HG02642 (cell line): ENCODE data around the gene UGT8.
"Not testable (repeated sequence)": the region's sequence is repeated elsewhere in the genome, so short reads cannot be mapped to it uniquely, and the experiment has no call there.

Experiments used
- ATAC-seq: cut with Tn5 transposase; IDR thresholded peaks from one replicate; pipeline ENCODE4 v1.9.1; 2021; ENCODE audit warnings: mild to moderate bottlenecking; ENCODE audit not compliant: unreplicated experiment, poor library complexity

The UGT8 gene

DNA sequence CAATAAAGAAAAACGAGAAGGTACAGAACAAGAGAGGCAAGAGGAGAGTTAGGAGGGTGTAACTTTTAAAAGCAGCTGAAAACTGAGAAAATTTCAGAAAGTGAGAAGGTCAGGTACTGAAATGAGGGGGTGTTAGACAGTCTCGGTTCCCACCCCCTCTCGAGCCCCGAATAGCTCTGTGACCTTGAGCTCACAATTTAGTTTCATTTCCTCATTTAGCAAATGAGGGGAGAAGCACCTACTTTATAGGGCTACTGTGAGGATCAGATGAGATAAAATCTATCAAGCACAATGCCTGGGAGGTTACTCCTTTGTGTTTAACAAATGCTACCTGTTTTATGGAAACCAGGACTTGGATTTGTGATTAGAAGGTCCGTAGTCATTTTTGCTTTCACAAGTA is 4.9 kb downstream of the UGT8 start:
- ATAC-seq: peak; percentile 91

DNA sequence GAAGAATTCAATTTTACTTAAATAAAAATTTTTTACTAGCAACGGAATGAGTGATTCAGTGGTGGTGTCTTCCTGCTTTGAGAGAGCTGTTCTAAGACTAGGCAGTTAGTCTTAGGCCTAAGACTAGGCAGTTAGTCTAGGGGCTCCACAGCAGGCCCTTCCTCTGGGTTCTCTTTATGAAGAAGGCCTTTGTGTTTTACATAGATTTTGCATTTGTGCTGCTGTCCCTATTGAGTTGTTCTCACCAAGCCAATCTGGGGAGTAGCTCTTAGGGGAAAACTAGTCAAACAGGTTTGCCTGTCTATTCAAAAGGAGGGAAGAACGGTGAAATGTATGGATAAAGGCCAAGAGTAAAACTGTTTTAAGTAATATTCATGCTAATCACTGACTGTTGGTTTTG is 7.6 kb downstream of the UGT8 start:
- ATAC-seq: no peak

DNA sequence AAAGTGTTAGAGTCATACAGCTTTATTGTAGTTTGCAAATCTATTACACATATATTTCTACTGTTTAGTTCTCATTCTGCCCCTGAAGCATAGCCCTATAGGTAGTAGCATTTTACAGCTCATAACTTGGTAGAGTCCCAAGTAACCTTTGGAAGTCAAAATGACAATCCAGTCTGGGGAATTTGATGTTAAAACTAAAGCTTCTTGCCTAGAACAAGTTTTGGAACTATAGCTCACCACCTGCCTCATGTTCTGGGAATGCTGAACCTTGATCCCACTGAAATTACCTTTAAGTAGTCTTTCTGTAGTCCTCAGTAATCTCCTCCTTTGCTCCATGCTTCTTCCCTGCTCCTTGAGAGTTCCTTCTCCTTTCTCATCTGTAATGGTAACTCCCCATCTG is 8.4 kb downstream of the UGT8 start:
- ATAC-seq: no peak

DNA sequence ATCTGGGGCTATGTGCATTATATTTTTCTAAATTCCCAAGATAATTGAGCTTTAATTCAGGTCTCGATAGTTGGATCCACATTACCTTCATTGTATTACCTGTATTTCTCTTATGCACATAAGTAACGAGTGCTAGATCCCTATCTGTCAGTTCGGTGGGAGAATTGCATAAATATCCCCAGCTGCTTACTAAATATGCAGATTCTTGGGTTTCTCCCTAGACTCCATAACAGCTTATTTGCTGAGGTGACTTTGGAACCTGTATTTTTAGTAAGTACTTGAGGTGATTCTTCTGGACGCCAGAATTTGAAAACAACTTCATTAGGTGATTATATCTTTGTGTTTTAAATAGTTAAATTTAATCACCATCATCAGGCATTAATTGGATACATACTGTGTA is 15.0 kb downstream of the UGT8 start:
- no peak for ATAC-seq

DNA sequence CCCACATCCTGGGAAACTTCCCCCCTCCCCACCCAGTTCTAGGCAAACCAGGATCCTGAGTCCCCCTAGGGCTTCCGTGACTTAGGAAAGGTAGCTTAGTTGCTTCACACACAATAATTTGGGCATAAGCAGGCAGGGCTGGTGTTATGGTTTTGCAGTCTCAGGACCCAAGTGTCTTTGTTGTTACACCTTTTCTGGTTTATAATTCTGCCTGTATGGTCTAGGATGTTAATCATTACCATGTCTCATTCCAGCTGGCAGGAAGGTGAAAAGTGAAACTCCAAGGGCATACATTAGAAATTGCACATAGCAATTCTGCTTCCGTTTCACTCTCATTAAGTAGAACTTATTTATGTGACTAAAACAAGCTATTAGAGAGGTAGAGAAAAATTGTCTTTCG is 16.8 kb downstream of the UGT8 start:
- peak; percentile 51 for ATAC-seq

DNA sequence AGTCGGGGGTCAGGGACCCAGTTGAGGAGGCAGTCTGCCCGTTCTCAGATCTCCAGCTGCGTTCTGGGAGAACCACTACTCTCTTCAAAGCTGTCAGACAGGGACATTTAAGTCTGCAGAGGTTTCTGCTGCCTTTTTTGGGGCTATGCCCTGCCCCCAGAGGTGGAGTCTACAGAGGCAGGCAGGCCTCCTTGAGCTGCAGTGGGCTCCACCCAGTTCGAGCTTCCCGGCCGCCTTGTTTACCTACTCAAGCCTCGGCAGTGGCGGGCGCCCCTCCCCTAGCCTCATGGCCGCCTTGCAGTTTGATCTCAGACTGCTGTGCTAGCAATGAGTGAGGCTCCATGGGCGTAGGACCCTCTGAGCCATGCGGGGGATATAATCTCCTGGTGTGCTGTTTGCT is 17.4 kb downstream of the UGT8 start:
- ATAC-seq: not testable (repeated sequence)

DNA sequence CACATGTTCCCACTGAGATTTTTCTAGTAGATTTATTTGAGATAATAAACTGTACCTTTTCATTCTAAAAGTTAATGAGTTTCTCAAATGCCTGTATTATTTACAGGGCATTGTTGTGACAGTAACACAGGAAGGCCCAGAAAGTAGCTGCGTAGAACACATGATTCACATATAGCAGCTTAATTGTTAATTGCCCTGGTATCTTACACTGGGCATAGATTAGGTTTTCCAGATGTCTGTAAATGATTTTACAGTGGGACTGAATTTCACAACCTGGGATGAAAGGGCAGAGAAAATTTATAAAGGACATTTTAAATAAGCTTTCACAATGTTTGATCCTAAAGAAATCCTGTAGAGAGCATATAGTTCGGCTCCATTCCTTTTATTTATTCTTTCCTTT is 27.6 kb downstream of the UGT8 start:
- ATAC-seq: no peak

DNA sequence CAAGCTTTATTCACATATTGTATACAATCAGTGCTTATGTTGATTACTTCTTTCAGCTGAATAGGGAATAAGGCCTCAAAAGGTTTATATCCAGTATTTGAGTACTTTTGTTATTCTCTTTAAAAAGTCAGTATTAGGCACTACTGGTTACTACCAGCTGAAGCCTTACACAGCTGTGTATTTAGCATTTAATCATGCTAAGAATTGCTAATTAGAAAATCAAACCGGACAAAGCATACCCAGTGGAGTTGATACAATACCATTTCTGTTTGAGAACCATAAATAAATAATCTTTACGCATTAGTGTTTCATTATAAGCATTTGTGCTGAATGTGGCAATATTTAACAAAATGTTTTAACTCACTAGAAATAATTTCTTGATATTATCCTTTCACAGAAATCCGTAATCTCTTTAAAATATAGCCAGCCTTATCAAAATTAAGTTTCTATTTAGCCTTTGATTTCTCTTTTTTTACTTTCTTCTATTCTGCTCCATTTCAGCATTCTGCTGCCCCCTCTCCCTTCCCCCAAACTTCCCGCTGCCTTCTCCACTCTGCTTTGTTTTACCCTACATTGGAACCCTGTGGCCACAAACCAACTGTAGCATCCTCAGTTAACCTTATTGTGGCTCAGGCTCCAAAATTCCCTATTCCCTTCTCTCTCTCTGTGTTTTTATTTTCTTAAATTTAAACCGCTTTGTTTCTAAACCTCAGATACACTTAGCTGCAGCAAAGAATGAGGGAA is 37.8 kb downstream of the UGT8 start:
- ATAC-seq: no peak

DNA sequence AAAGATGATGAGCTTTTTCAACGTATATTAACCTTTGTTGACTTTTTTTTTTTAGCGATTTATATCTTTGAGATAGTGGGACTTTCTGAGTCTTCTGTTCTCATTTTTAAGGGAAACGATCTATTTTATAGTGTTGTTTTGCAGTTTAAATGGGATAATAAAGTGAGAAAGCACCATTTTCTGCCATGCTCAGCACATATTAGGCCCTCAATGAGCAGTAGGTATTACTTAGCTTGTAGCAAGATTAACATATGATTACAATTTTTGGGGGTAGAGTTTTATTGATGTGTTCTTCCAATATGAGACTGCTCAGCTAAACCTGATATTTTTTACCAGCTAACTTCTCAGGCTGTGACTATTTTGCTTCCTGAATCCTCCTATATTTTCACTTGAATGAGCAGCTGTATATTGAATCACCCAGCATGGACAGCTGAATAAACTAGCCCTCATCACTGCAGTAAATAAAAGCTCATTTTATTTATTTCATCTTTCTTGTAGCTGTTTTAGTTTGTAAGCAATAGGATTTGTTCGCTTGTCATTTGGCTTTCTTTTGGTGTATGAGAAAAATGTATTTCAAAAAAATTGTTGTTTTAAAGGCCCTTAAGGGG is 43.7 kb downstream of the UGT8 start:
- ATAC-seq: no peak

DNA sequence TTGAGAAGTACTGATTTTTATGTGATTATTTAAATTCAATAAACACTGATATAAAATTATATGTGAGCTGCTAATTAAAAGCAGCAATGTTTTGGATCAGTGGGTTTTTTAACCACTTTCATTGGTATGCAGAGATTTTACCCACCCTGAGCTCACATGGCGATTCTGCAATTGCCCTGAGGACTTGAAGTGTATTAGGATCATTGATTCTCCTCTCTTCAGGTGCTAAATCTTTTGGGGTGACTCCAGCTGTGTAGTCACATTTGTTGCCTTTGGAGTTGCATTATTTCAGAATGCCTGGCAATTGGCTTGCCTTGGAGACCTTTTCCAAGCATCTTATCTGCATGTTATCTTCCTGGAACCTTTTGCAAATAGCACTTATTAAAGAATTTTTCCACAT is 51.3 kb downstream of the UGT8 start:
- ATAC-seq: no peak

DNA sequence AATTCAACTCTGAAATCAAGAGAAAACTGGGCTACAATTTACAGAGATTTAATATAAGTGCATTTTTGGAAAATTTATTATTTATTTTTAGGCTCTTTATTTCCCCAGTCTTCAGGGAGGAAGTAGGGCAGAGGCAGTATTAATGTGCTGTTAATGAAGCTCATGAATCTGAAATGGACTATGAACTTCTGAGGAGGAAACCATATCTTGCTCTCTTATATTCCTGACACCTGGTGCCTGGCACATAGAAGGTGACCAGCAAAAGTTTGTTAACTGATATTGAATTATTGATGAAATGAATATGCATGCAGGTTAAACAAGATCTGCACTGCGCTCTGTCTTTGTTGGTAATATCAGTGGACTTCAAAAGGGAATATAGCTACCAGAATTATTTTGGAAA is 55.1 kb downstream of the UGT8 start:
- no peak for ATAC-seq

DNA sequence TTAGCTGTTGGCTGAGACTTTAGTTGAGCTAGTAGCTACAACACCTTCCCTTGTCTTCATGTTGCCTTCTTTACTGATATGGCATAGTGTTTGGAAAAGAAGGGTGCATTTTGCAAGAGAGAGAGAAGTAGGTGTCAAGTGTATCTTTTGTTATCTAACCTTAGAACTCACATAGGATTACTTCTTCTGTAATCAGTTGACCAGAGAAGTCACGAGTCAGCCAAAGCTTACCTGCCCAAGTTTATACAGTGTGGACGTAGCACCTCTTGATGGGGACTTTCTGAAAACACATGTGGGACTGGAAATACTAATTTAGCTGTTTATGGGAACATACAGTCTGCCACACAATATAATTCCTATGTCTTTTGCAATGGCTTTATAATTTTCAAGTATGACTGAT is 56.0 kb downstream of the UGT8 start:
- no peak for ATAC-seq

DNA sequence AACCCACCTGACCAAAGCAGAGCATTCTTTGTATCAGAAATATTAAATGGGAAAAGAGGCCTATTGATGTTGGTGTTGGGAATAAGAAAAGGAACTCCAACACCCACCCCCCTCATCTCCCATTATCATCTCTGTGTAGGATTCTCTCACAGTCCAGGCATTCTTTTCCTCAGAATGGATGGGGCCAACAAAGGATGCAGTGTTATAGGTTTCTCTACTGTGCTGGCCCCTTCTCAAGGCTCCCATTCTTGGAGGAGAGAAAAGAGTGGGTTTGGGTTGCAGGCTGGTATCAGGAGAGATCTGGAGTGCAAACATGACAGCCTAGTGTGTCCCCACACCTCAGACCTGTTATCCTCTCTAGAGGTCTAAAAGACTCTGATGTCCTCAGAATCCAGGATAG is 59.6 kb downstream of the UGT8 start:
- ATAC-seq: no peak

DNA sequence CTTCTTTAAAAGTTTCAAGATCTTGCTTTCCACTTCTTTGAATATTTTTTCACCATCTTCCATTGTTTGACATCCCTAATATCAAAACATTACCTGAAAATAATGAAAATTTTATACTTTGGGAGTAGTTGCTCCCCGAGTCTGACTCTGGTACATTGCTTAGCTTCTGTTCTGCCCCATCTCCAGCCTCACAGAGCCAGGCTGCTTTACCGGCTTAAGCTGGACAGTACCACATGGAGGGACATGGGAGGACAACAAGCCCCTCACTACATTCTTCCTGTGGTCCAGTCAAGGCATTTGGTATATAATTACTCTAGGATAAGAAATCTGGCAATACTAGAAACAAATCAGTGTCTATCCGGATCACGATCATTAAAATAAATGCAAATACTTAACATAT is 60.2 kb downstream of the UGT8 start:
- ATAC-seq: no peak

DNA sequence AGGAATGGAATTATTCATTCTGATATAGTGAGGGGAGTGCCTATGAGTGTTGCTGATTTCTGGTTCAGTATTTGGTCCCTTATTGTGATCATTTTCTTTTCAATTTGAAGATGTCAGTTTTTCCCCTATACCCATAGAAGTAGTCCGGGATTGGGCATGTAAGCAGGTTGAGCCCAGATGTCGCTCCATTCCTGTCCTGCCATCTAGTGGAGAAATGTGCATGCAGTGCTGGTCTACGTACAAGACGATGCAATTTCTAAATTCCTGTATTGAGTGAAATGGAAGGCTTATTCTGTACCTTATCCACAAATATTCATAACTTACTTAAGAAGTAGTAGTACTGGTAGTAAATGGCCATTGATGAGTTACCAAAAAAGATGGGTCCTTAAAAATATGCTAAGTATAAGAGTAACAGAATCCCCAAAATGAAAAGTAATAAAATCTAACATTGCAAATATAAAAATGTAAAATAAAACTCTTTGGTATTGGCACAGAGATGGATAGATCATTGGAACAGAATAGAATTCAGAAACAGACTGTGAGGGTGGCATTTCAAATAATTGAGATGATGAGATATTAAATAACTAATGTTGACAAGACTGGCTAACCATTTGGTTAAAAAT is 60.9 kb downstream of the UGT8 start:
- ATAC-seq: peak; percentile 98

DNA sequence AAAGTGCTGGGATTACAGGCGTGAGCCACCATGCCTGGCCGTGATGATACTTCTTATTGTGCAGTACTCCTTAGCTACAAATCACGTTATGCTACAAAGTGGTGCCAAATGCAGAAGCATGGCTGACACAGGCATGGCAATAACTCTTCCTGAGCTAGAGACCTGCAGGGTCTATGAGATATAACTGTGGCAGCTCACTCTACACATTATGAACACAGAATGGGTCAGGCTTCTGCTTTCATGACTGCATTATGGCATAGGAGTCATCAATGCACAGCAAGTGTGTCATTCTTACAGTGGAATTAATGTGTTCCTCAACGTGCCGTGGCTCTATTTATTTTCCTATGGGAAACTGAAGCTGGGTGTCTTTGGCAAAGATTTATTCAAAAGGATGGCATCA is 64.5 kb downstream of the UGT8 start:
- ATAC-seq: no peak

DNA sequence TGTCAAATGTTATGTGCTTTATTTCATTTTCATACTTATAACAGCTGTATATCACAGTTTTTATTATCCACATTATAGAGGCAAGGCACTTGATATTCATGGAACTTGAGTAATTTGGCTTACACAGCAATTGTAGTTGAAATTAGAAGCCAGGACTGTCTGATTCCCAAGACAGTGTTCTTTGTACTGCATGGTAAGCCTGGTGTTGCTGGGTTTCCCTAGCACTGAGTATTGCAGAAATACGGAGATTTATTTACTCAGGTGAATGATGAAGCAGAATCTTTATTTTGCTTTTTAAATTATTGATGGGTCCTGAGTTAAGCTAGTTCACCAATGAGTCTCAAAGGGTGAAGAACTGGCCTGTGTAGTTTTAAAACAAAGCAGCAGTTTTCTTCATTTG is 70.0 kb downstream of the UGT8 start:
- ATAC-seq: no peak

DNA sequence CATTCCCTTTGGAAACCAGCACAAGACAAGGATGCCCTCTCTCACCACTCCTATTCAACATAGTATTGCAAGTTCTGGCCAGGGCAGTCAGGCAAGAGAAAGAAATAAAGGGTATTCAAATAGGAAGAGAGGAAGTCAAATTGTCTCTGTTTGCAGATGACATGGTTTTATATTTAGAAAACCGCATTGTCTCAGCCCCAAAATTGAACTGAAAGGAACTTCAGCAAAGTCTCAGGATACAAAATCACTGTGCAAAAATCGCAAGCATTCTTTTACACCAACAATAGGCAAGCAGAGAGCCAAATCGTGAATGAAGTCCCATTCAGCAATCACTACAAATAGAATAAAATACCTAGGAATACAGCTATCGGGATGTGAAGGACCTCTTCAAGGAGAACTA is 72.1 kb downstream of the UGT8 start:
- not testable (repeated sequence) for ATAC-seq

DNA sequence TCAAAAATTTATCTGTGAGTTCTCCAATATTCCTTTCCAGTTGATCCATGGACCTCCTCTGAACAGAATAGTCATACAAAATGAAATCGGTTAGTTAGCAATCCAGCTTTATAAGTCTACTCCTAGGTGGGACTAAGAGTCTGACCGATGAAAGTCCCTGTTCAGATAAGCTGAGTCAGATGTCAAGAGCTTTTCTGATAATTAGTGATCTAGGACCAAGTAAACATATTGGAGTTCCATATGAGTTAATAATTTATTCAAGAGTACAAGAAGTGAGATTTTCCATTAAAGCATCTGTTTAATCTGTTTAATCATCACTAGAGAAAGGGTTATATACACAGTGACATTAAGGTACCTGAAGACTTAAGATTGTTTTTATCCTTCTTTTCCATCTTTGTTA is 74.7 kb downstream of the UGT8 start:
- ATAC-seq: no peak

DNA sequence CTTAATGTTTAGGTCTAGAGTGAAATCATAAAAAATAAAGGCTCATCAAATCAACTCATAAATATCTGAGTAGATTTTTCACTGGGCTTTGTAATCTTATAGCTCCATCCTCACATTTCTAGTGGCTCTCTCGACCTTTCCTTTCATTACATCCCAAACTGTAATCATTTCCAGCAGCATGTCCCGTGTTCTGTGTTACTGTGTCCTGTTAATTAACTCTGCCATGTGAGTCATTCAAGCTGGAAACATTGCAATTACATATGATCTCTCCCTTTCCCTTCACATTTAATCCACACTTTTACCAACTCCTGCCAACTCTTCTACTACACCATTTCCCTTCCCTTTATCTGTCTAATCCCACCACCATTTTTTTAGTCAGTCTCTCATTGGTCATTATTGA is 75.5 kb downstream of the UGT8 start:
- no peak for ATAC-seq

DNA sequence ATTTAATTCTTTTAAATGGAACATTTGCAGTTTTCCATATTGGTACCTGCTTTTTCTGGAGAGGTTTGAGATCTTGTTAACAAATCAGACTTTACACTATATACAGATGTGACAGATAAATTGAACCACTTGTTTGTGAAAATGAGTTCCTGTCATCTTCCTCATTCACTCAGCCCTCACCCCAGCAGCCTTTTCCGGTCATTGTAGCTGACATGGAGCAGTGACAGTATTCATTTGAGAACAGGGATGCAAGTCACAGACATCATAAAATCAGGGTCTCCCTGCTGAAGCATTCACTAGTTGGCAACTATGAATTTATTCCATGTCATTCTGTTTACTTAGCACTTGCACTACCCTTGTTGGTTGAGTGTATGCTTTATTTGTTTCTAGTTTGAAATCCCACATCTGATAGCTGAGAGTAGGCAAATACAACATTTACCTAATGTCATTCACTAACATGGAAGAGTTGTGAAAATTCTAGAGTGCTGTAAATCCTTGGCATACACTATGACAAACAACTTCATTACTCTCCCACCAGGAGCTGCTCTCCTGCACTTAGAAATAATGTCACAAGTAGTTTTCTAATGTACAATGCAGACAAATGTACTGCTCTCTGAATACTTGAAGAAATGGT is 78.9 kb downstream of the UGT8 start:
- ATAC-seq: no peak
